H9 (cell line): ENCODE data around the gene SDK1. TPM values are rescaled to one million over a fixed set of nuclear protein-coding genes. Genes with fewer than 3 reads are reported as not detected.
A peak's percentile ranks its signal among the peaks of the same experiment; 100 is the strongest.

Experiments
- DNase-seq: peaks from one replicate; pipeline ENCODE4 v3.0.0-alpha.2; 2017
- H2AFZ ChIP-seq: one replicate; pipeline ENCODE4 v1.6.1; 2013; ENCODE audit warnings: mild to moderate bottlenecking, low read length, control low read depth, moderate library complexity
- H2AK5ac ChIP-seq: 2 replicates; pipeline ENCODE4 v1.6.1; 2013; ENCODE audit warnings: low read length, control low read depth, mixed read lengths; ENCODE audit not compliant: insufficient read length
- H2BK120ac ChIP-seq: one replicate; pipeline ENCODE4 v1.6.1; 2013; ENCODE audit warnings: low read depth, mild to moderate bottlenecking, low read length, control low read depth, inconsistent platforms; ENCODE audit not compliant: poor library complexity, severe bottlenecking
- H2BK12ac ChIP-seq: 2 replicates; pipeline ENCODE4 v1.6.1; 2013; ENCODE audit warnings: low read length, control low read depth, mixed read lengths, low read depth; ENCODE audit not compliant: insufficient read length
- H2BK15ac ChIP-seq: 2 replicates; pipeline ENCODE4 v1.6.1; 2013; ENCODE audit warnings: low read depth, low read length, control low read depth
- H2BK20ac ChIP-seq: one replicate; pipeline ENCODE4 v1.6.1; 2013; ENCODE audit warnings: low read depth, mild to moderate bottlenecking, low read length, control low read depth, inconsistent platforms; ENCODE audit not compliant: poor library complexity, severe bottlenecking
- H2BK5ac ChIP-seq: 2 replicates; pipeline ENCODE4 v1.6.1; 2013; ENCODE audit warnings: low read length, control low read depth, mixed read lengths; ENCODE audit not compliant: insufficient read length
- H3K14ac ChIP-seq: 2 replicates; pipeline ENCODE4 v1.6.1; 2013; ENCODE audit warnings: low read length, control low read depth; ENCODE audit not compliant: insufficient read depth
- H3K18ac ChIP-seq: 2 replicates; pipeline ENCODE4 v1.6.1; 2013; ENCODE audit warnings: low read depth, mild to moderate bottlenecking, mixed read lengths, low read length, control low read depth; ENCODE audit not compliant: insufficient read length
- H3K23ac ChIP-seq: 2 replicates; pipeline ENCODE4 v1.6.1; 2013; ENCODE audit warnings: low read length, control low read depth, mixed read lengths, low read depth; ENCODE audit not compliant: insufficient read length
- H3K23me2 ChIP-seq: 2 replicates; pipeline ENCODE4 v1.6.1; 2013; ENCODE audit warnings: low read depth, mild to moderate bottlenecking, mixed read lengths, low read length, control low read depth; ENCODE audit not compliant: insufficient read length, poor library complexity, severe bottlenecking
- H3K27ac ChIP-seq: 2 replicates; pipeline ENCODE4 v1.5.1; 2013; ENCODE audit warnings: low read length, control low read depth, mixed read lengths, low read depth; ENCODE audit not compliant: insufficient read length
- H3K27me3 ChIP-seq: 2 replicates; pipeline ENCODE4 v1.6.1; 2013; ENCODE audit warnings: low read length, control low read depth, inconsistent platforms; ENCODE audit not compliant: insufficient read depth
- H3K4ac ChIP-seq: 2 replicates; pipeline ENCODE4 v1.6.1; 2013; ENCODE audit warnings: low read depth, mild to moderate bottlenecking, control low read depth, inconsistent platforms, low read length, moderate library complexity
- H3K4me1 ChIP-seq: 2 replicates; pipeline ENCODE4 v1.6.1; 2013; ENCODE audit warnings: low read length, control low read depth, inconsistent platforms; ENCODE audit not compliant: insufficient read depth
- H3K4me2 ChIP-seq: 2 replicates; pipeline ENCODE4 v1.6.1; 2013; ENCODE audit warnings: low read length, control low read depth, mixed read lengths; ENCODE audit not compliant: insufficient read length, insufficient read depth
- H3K56ac ChIP-seq: 2 replicates; pipeline ENCODE4 v1.6.1; 2013; ENCODE audit warnings: low read depth, mild to moderate bottlenecking, mixed read lengths, low read length, control low read depth; ENCODE audit not compliant: insufficient read length
- H3K79me1 ChIP-seq: 2 replicates; pipeline ENCODE4 v1.6.1; 2013; ENCODE audit warnings: low read depth, mild to moderate bottlenecking, moderate library complexity, low read length, control low read depth, inconsistent platforms; ENCODE audit not compliant: insufficient read depth, poor library complexity, severe bottlenecking
- H3K79me2 ChIP-seq: 2 replicates; pipeline ENCODE4 v1.6.1; 2013; ENCODE audit warnings: low read length, control low read depth, inconsistent platforms; ENCODE audit not compliant: insufficient read depth
- H3K9ac ChIP-seq: 2 replicates; pipeline ENCODE4 v1.6.1; 2013; ENCODE audit warnings: low read length, control low read depth, mixed read lengths; ENCODE audit not compliant: insufficient read length; ENCODE audit errors: extremely low read depth
- H3K9me3 ChIP-seq: one replicate; pipeline ENCODE4 v1.6.1; 2013; ENCODE audit warnings: low read depth, low read length, inconsistent platforms; ENCODE audit not compliant: control insufficient read depth
- H3T11ph ChIP-seq: one replicate; pipeline ENCODE4 v1.6.1; 2013; ENCODE audit warnings: mild to moderate bottlenecking, low read length, control low read depth, inconsistent platforms
- H4K20me1 ChIP-seq: one replicate; pipeline ENCODE4 v1.6.1; 2013; ENCODE audit not compliant: control insufficient read depth, insufficient read length, insufficient read depth
- H4K5ac ChIP-seq: 2 replicates; pipeline ENCODE4 v1.6.1; 2013; ENCODE audit warnings: low read depth, mild to moderate bottlenecking, mixed read lengths, low read length, control low read depth; ENCODE audit not compliant: insufficient read length
- H4K8ac ChIP-seq: replicated peaks from 2 replicates; pipeline ENCODE4 v1.6.1; 2013; ENCODE audit warnings: low read length, control low read depth, mixed read lengths, low read depth; ENCODE audit not compliant: insufficient read length
- H4K91ac ChIP-seq: 2 replicates; pipeline ENCODE4 v1.6.1; 2013; ENCODE audit warnings: low read depth, mild to moderate bottlenecking, moderate library complexity, mixed read lengths, low read length, control low read depth; ENCODE audit not compliant: insufficient read length
- H3K27ac Mint-ChIP-seq, 3 experiments: 2 replicates in 2 of 3; 3 replicates in 1 of 3; pipeline ENCODE4 v1.8.0; 2020 to 2021; ENCODE audit warnings: mixed read lengths in 3 of 3, mild to moderate bottlenecking in 1 of 3, moderate library complexity in 1 of 3
- H3K27me3 Mint-ChIP-seq: 2 replicates; pipeline ENCODE4 v1.8.0; 2021; ENCODE audit warnings: low read depth, mild to moderate bottlenecking, moderate library complexity, mixed read lengths
- H3K36me3 Mint-ChIP-seq, 3 experiments: 2 replicates in 2 of 3; 3 replicates in 1 of 3; pipeline ENCODE4 v1.8.0; 2020 to 2021; ENCODE audit warnings: low read depth in 3 of 3, mixed read lengths in 3 of 3; ENCODE audit not compliant: insufficient read depth in 1 of 3
- H3K4me1 Mint-ChIP-seq, 2 experiments: 2 replicates each; pipeline ENCODE4 v1.8.0; 2020; ENCODE audit warnings: mixed read lengths in 2 of 2
- H3K4me3 Mint-ChIP-seq, 2 experiments: 2 replicates in 1 of 2; 3 replicates in 1 of 2; pipeline ENCODE4 v1.8.0; 2020 to 2021; ENCODE audit warnings: mild to moderate bottlenecking in 2 of 2, mixed read lengths in 2 of 2, moderate library complexity in 1 of 2
- H3K9me3 Mint-ChIP-seq, 2 experiments: 2 replicates in 1 of 2; 3 replicates in 1 of 2; pipeline ENCODE4 v1.8.0; 2020; ENCODE audit warnings: mild to moderate bottlenecking in 2 of 2, mixed read lengths in 2 of 2, moderate library complexity in 1 of 2
- WGBS: extraction: QIAGEN DNeasy Blood & Tissue Kit; methylation state at CpG from one replicate; pipeline ENCODE4 v1.1.7; 2013; ENCODE audit warnings: missing lambda C conversion rate, low lambda C conversion rate, mixed read lengths; ENCODE audit not compliant: insufficient read length; ENCODE audit errors: extremely low coverage; 5-methylcytosine and 5-hydroxymethylcytosine counted together
- total RNA-seq: library from RNA; stranded (reverse); gene quantifications from 2 replicates; pipeline ENCODE4 v1.2.1, GENCODE V29; 2021
- TF ChIP-seq, protein P1 (sequence below): fragments of 200-600 bp; sonication (generic); conservative IDR thresholded peaks from 3 replicates; pipeline ENCODE4 v1.8.0; 2021; ENCODE audit warnings: antibody characterized with exemption, mild to moderate bottlenecking

Gene SDK1
- total RNA-seq, 1 experiment from 2014 or later: 8.7 TPM

GRCh38 chr7:3294432-3295100 is 6.5 kb upstream of the SDK1 start:
- Histone ChIP-seq H3K56ac (no peak overlapping the region), H2AK5ac (no peak overlapping the region), H3K4ac (no peak overlapping the region), H3K14ac (no peak overlapping the region), H3K79me1 (no peaks in the 10 kb centered on the region), H2BK20ac (no peak overlapping the region), H3K23ac (no peak overlapping the region), H4K20me1 (no peaks in the 10 kb centered on the region), H3K27ac (no peak overlapping the region), H3T11ph (peak overlapping the region; percentile 86), H3K9me3 (no peaks in the 10 kb centered on the region), H3K4me1 (peaks cover under 1% of the 10 kb centered on the region; the same call in 1 of the 2 replicates), H2BK12ac (no peak overlapping the region), H2AFZ (no peak overlapping the region), H2BK5ac (no peak overlapping the region), H3K4me2 (no peak overlapping the region), H2BK15ac (no peak overlapping the region), H3K79me2 (no peaks in the 10 kb centered on the region), H4K5ac (no peak overlapping the region), H3K27me3 (no peaks in the 10 kb centered on the region), H3K9ac (no peak overlapping the region), H2BK120ac (no peak overlapping the region), H4K91ac (no peak overlapping the region), H4K8ac (no peak overlapping the region), H3K18ac (no peak overlapping the region), H3K23me2 (no peaks in the 10 kb centered on the region)
- Mint-ChIP-seq H3K27ac (0 out of 7 replicates have a peak overlapping the region, but pooled peaks of 1 of the 3 experiments have one; percentile 8), H3K36me3 (no peaks in the 10 kb centered on the region), H3K9me3 (no peaks in the 10 kb centered on the region), H3K27me3 (peaks cover 16% of the 10 kb centered on the region), H3K4me1 (peaks cover 25 to 36% of the 10 kb centered on the region in 2 experiments), H3K4me3 (no peak overlapping the region; a peak in 1 of 5 replicates)
- DNase-seq: peak; percentile 71
- no CpG with 5 or more reads among the region's 10 CpGs for WGBS
- TF ChIP-seq, protein P1, sequence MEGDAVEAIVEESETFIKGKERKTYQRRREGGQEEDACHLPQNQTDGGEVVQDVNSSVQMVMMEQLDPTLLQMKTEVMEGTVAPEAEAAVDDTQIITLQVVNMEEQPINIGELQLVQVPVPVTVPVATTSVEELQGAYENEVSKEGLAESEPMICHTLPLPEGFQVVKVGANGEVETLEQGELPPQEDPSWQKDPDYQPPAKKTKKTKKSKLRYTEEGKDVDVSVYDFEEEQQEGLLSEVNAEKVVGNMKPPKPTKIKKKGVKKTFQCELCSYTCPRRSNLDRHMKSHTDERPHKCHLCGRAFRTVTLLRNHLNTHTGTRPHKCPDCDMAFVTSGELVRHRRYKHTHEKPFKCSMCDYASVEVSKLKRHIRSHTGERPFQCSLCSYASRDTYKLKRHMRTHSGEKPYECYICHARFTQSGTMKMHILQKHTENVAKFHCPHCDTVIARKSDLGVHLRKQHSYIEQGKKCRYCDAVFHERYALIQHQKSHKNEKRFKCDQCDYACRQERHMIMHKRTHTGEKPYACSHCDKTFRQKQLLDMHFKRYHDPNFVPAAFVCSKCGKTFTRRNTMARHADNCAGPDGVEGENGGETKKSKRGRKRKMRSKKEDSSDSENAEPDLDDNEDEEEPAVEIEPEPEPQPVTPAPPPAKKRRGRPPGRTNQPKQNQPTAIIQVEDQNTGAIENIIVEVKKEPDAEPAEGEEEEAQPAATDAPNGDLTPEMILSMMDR: no peak
